GM18868 (cell line): ENCODE data around the gene RSPO1.

Source experiments
- ATAC-seq: cut with Tn5 transposase; IDR thresholded peaks from one replicate; pipeline ENCODE4 v1.9.1; 2021; ENCODE audit warnings: mild to moderate bottlenecking, moderate library complexity; ENCODE audit not compliant: unreplicated experiment

RSPO1 gene

DNA sequence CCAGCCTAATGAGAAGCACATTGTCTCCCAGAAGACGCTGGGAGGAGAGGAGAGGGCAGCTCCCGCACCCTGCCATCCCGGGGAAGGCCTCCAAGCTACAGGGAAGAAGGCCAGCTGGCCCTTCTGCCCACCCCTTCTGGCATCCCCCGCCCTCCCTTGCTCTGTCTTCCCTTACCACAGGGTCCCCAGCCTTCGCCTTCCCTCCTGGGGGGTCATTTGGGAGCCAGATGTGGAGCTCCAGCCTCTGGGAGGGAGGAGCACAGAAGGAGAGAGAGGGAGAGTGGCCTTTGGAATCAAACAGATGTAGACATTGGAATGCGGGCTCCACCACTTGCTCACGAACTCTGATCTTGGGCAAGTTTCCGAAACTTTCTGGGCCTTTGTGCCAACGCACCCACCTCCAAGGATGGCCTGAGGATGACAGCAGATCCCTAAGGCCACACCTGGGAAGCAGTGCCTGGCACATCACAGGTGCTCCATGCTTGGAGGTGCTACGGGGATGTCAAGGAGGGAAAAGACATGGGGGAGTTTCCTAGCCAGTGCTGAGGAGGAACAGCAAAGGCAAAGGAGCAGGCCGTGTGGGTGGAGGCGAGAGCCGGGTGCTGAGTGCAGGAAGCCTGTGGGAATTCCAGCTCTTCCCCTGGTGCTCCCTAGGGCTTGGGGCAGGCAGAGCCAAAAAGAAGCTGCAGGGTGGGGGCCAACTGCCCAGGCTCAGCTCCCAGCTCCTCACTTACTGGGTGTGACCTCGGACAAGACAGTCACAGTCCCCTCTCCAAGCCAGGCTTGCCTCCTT is 23.1 kb upstream of the RSPO1 start:
- no peak for ATAC-seq

- no peak for ATAC-seq
Observed at GRCh38 chr1:37656881-37657280, 22.2 kb upstream of the RSPO1 start.

DNA sequence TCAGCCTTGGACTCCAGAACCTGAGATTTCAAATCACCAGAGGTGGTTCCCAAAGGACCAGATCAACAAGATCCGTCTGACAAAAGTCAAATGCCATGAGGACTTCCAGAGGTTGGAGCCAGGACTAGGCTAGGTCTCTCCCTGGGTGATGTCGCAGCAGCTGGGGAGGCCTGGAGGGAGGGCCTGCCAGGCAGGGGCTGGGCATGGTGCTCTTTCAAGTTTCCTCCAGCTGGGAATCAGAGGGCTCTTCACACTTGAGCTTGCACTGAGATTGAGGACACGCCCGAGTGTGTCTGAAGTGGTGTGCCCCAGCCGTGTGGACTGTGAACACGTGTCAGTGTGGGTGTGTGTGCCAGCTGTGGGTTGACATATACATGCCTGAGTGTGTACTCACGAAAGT is 21.3 kb upstream of the RSPO1 start:
- ATAC-seq: no peak

DNA sequence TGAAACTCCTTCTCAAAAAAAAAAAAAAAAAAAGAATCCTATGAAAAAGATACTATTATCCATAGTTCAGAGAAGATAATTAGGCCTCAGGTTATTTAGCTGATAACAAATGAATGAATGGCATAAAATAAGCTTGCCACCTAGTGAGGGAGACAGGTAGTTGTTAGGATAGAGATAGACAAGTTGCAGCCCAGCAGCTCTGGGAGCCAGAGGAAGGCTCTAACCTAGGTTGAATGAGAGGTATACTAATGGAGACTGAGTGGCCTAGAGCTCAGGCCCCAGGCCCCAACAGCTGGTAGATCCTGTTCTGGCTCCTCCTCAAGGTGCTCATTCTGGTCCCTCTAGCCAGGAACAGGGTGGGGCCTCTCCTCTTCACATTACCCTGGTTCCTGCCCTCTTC is 20.6 kb upstream of the RSPO1 start:
- ATAC-seq: no peak

- ATAC-seq: no peak
Observed at GRCh38 chr1:37653906-37654305, 19.2 kb upstream of the RSPO1 start.

GRCh38 chr1:37652976-37653375 is 18.3 kb upstream of the RSPO1 start:
- no peak for ATAC-seq

GRCh38 chr1:37651803-37652202 is 17.1 kb upstream of the RSPO1 start:
- no peak for ATAC-seq

DNA sequence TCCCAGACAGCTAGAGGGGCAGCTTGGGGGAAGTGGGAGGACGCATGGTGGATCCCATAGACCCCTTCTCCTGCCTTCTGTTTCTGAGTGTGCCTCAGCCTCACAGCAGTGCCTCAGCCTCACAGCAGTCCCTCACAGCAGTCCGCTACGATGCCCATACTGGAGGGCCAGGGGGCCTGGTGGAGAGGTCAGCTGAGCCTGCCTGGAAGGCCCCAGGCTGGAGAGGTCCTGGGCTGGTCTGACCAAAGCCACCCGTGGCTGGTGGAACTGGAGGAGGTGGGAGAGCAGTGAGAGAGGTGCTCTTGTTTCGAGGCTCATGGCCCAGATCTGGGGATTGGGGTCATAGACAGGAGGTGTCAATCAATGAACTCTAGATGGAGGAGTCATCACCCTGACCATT is 16.0 kb upstream of the RSPO1 start:
- ATAC-seq: no peak

DNA sequence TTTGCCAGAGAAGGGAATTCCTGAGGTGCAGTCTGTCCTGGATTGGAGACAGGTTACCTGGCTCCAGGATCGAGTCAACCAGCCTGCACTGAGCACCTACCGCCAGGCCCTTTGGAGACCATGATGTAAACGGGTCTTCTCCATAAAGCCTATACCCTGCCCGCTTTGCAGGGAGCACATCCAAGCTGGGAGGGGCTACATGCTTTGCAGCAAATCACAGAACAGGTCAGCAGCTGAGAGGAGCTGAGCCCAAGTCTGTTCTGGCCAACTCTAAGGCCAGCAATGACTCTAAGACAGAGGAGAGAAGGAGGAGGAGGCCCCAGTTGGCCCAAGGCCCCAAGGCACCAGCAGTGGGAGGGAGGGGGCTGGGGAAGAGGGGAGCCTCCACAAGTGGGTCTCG is 15.5 kb upstream of the RSPO1 start:
- no peak for ATAC-seq

GRCh38 chr1:37647281-37647680 is 12.6 kb upstream of the RSPO1 start:
- no peak for ATAC-seq

DNA sequence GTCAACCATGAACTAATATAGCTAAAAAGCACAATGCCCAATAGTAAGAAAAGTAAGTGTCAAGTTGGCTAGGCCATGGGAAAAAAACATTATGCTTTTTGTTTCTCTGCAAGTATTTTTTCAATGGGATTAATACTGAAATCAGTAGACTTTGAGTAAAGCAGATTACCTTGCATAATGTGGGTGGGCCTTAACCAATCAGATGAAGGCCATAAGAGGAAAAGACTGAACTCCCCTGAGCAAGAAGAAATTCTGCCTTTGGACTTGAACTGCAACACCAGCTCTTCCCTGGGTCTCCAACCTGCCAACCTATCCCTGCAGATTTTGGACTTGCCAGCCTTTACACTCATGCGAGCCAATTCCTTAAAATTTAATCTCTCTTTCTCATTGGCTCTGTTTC is 6.4 kb upstream of the RSPO1 start:
- ATAC-seq: no peak

DNA sequence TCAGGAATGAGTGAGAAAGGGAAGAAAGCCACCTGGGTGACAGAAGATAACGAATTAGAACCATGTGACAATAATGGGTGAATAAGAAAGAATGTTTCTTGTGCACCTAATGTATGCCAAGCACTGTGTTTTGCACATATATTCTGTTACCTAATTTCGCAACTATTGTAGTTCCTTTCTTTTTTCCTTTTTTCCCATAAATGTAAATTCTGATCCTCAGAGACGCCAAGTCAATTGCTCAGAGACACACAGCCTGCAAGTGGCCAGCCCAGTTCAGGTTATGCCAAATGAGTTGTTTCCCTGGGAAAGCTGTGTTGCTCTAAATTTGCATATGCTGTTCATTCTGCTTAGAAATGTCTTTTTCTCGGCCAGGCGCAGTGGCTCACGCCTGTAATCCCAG is 1.7 kb upstream of the RSPO1 start:
- ATAC-seq: no peak

- no peak for ATAC-seq
Observed at GRCh38 chr1:37634992-37635902, 555 bp upstream of the RSPO1 start.

DNA sequence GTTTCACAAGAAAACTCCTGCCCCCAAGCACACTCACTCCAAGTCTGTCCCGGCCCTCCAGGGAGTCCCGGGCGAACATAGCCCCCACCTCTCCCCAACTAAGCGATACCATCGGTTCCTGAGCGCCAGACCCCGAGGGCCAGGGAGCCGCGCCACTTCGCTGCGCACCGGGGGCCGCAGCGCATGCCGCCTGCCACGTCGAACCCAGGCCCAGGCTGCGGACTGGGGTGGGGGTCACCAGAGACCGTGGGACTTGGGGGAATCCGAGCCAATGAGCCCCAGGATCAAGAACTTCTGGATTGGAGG is 801 bp downstream of the RSPO1 start:
- ATAC-seq: no peak

DNA sequence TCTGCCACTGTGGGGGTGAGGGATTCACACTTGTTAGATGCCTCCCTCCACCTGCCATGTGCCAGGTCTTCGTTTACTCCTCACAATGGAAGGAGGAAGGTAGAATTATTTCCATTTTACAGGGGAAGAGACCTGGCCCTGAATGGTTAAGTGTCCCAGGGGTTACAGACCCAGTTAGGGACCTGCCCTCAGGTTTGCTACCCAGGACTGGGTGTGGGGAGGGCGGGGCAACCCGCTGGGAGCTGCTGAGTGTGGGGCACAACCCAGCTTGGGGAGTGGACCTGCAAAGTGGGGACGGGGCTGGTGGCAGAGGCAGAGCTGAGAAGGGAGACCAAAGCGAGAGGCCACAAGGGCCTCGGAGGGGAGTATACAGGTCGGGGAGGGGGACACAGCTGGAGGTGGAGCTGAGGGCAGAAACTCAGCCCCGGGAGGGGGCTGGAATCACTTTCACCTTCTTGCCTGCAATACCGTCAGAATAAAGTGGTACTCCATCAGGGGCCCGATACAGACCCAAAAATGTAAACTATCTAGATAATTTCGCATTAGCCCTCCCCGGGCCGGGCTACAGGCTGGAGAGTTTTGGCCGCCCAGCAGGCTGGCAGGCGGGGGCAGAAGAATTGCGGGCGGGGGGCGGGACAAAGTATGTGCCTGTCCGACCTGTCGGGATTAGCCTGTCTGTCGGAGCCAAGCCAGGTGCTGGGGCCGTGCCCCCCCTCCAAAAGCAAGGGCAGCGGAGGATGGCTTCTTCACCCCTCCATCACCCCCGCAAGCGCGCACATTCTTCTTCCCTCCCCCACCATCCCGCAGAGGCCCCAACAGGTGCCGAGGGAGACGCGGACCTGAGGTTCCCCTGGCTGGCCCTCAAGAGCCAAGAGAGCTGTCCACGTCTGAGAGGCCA is 1.4 kb downstream of the RSPO1 start:
- ATAC-seq: no peak

GRCh38 chr1:37631036-37631435 is 3.7 kb downstream of the RSPO1 start:
- ATAC-seq: no peak

GRCh38 chr1:37630426-37631028 is 4.2 kb downstream of the RSPO1 start:
- no peak for ATAC-seq

- ATAC-seq: no peak
Observed at GRCh38 chr1:37629726-37630425, 4.8 kb downstream of the RSPO1 start.

DNA sequence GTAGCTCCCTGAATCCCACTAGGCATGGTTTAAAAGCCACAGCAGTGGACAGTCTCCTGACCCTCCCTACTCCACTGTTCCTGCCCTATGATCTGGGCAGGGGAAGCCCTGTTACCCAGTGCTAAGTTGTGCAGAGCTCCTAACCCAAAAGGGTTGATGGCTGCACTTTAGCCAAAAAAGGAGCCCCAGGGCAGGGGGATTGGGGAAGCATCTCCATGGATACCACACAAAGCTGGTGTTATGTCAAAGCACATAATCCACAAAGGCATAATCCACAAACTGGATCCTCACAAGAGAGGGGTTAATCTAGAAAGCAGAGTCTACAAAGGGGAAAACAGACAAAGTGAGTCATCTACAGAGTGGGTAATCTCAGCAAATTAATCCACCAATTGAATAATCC is 5.7 kb downstream of the RSPO1 start:
- ATAC-seq: no peak

DNA sequence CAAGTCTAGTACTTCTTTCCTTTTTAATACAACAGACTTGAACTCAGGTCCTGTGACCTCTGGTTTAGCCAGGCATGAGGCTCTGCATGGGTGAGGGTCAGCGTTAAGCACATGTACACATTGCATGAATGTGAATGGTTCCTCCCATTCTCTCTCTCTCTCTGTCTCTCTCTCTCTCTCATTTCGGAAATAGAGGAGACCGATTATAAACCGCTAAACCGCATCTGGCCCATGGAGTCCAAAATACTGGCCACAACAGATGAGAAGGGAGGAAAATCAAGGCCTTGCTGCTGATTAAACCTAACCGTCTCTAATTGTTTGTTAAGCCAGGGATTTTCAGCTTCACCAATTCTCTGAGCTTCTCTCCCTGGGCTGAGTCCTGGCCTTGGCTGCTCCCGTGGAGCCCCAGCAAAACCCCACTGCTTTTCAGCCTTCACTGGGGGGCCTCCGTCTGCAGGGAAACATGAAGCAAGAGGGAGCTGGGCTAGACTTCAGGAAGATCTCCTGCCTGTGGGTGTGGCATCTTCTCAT is 6.6 kb downstream of the RSPO1 start:
- no peak for ATAC-seq
